Activated CD8-positive, alpha-beta memory T cell treated with anti-CD3 and anti-CD28 coated beads for 1 hour (primary cell): ENCODE results near the gene ASB6.

Experiments used
- DNase-seq, 2 donors: peaks; one replicate each; pipeline ENCODE4 v3.0.0-alpha.2; 2020; ENCODE audit warnings: low read depth in 1 of 2; ENCODE audit errors: extremely low read depth in 1 of 2

Gene ASB6, protein sequence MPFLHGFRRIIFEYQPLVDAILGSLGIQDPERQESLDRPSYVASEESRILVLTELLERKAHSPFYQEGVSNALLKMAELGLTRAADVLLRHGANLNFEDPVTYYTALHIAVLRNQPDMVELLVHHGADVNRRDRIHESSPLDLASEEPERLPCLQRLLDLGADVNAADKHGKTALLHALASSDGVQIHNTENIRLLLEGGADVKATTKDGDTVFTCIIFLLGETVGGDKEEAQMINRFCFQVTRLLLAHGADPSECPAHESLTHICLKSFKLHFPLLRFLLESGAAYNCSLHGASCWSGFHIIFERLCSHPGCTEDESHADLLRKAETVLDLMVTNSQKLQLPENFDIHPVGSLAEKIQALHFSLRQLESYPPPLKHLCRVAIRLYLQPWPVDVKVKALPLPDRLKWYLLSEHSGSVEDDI

DNA sequence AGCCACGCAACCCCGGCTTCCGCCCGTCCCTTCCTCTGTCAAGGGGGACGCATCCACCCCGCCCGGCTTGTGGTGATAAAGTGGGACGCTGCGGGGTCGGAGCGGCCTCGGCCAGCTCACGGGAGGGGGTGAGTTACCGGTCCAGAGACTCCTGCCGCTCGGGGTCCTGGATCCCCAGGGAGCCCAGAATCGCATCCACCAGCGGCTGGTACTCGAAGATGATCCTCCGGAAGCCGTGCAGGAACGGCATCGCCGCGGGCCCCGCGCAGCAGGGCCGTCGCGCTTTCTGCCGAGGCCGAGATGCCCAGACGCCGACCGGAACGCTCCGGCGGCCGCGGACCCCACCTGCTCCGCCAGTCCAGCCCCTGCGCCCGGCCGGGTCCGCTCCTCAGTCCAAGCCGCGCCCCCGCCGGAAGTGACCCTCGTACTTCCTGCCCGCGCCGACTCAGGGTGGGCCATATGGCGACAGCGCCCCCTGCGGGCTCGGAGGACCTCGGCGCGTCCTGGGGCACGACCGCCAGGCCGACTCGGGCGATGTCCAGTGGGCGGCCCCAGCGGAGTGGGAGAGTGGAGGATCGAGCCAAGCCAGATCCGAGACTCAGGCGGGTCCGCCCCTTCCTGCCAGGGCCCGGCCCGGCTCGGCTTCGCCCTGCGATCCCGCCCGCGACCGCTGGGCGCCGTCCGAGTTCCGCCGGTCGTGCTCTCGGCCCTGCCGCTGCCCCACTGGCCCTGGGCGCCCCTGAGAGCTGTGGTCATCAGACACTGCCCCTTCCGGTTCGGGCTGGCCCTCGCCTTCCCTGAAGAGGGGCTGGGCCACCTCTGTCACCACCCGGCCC, at the start of gene ASB6:
TSS of gene ASB6 (minus strand) at position 402 of the 836 bp plus-strand sequence. CDS start at position 250, 152 bp downstream.
- DNase-seq, result peak; percentile 68 to 93

DNA sequence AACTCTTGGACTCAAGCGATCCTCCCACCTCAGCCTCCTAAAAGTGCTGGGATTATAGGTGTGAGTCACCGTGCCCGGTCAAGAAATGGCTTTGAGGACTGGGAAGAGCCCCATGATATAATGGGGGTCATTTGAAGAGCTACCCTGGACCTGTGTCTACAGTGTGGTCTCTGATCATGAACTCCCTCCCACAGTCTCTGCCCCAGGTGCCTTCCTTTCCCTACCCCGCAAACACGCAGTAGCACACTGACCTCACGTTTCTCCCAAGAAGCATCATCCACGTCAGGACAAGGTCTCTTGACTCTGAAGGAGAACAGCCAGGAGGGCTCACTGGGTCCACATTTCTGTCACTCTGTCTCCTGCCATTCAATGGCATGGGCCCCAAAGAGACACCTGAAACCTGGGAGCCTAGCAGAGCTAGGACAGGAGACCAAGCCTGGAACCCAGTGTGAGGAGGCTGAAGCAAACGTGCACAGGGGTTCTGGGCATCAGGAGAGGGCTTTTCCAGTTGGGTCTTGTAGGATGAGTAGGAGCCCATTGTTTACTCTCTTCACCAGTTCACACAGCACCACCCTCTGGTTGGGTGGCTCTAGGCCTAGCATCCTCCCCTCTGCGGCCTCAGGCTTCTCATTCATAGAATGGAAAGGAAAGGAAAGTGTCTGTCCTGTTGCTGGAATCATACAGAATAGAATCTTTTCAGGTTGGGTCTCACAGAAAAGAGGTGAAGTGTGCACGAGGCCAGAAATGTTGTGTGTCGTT, 46.5 kb upstream of the ASB6 start:
- DNase-seq, result no peak

DNA sequence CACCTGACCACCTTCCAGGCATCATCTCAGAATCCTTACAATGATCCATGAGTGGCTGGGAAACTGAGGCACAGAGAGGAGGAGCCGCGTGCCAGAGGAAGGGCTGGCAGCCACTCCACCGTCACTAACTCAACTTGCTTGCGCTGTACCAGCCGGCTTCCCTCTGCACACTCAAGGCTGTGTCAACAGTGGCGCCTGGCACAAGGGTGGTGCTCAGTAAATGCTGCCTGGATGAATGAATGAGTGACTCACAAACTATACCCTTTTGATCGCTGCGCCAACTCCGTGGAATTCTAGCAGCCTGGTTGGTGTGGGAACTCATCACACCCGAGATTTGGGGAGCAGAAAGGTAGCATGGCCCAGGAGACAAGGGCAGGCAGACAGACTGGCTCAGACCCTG, 45.4 kb upstream of the ASB6 start:
- no peak for DNase-seq

DNA sequence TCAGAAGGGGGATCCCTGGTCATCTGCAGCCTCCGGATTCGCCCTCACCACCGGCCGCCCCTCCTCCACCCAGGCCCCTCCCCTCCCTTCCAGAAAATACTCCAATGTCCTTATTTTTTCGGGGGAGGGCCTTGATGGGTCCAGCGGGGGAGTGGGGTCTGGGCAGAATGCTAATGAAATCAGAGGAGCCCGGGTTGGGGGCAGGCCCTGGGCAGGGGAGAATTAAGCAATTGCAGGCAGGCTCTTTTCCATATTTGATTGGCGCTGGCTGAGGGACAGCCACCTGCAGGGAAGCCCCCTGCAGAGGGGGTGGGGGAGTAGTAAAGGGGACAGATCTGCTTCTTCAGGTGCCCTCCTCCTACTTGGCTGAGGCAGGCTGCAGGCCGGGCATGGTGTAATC, 44.8 kb upstream of the ASB6 start:
- DNase-seq, result no peak

DNA sequence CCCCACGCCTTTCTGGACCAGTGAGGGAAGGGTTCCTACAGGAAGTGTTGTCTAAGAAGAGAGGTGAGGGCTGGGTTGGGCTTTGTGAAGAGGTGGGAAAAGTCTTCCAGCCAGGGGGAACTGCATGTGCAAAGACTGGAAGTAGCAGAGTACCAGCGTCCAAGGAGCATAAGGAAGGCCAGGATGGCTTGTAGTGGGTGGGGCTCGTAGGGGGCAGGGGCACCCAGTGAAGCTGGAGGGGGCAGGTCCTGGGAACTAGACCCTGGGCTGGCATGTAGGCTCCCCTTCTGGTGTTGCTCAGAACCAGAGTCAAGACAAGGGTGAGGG, 43.9 kb upstream of the ASB6 start:
- no peak for DNase-seq

DNA sequence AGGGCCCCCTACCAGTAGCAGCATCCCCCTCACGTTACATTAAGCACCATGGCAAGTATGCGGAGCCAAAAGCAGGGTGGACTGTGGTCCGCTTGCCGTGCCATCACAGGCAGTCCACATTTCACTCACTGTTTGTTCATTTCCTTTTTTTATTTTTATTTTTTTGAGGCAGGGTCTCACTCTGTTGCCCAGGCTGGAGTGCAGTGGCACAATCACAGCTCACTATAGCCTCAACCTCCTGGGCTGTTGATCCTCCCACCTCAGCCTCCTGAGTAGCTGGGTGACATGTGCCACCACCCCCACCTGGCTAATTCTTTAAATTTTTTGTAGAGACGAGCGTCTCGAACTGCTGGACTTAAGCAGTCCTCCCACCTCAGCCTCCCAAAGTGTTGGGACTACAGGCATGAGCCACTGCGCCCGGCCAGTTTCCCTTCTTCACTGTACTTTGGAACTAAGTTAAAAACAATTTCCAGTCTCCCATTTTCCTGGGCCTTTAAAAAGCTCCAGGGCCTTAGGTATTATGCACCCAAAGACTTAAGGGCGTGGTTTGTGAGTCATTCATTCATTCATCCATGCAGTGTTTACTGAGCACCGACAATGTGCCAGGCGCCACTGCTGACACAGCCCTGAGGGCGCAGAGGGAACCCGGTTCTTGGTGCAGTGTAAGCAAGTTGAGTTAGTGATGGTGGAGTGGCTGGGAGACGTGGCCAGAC, 43.4 kb upstream of the ASB6 start:
- DNase-seq, result no peak

DNA sequence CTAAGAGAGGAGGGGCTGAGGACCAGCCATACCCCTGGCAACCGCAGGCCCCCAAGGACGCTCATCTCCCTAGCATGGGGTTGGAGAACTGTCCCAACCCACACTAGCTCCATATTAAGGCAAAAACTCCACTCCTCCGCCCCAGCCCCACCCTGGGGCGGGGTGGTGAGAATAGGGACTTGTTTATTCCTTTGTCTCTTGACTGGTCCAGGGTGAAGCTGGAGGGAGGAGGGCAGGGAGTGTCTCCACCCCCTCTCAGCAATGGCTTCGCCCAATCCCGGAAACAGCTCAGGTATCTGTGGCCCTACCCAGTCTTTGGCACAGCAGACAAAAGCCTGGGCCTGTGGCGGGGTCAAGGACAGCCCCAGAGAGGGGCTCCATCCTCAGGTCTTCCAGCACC, 40.4 kb upstream of the ASB6 start:
- DNase-seq, result no peak

DNA sequence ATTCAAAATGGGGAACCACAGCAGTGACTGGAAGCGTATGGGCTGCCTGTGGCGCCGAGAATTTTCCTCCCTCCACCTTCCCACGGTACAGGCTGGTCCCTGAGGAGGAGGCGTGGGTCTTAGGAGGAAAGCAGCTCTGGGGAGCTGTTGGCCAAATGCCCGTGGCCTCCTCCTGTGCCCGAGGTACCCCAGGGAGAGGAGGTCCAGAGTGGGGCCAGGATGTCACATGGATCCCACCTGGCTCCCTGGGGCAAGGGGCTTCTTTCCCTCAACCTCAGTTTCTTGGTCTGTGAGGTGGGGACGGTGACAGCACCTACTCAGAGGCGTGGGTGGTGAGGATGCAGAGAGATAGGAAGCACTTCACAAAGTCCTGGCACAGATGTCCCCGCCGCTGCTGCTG, 40.0 kb upstream of the ASB6 start:
- DNase-seq, result no peak

DNA sequence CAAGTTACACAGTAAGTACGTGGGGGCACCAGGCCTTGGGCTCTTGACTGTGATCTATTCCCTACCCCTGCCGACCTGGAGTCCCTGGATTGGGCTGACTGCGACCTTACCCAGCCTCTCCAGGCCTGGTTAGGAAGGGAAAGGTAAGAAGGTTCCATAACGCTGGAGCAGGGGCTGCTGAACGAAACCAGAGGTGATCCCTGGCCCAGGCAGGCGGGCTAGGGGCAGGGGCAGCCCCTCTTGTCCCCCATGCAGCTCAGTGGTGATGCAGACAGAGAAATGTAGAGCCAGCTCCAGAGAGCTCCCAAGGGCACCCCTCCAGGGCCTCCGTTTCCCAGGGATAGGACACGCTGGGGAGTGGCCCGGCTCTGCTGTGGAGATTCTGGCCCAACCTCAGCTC, 37.6 kb upstream of the ASB6 start:
- DNase-seq, result no peak

DNA sequence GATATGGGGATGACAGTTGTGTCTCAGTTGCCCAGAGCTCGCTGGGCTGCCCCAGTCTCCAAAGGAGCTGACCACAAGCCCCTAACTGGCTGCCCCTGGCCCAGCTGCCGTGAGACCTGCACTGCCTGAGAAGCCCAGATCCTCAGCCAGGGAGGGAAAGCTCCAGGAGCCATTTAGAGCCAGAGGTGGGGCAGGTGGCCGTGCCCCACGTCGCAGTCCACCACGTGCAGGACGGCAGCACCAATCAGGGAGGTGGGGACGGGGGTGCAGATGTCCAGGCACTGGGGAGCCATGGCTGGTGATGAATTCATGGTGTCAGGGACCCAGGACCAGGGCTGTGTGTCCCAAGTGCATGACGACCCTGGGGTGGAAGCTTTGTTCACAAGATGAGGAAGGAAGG, 36.9 kb upstream of the ASB6 start:
- no peak for DNase-seq

DNA sequence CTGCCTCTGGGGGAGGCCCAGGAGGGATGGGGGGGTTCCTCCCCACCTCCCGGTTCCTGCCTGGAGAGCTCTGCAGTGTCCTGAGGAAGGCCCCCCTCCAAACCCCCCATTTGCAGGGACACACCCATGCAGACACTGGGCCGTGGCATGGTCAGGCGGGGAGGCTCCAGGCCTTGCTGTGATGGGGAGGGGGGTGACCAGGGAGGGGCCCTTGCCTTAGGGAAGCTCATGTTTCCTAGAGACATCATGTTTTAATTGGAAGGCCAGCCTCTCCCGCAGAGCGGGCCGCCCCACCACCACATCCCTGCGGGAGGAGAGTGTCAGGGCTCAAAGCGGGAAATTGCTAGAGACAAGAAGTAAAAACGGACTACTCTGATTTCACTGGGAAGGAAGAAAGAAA, 35.5 kb upstream of the ASB6 start:
- DNase-seq, result no peak

DNA sequence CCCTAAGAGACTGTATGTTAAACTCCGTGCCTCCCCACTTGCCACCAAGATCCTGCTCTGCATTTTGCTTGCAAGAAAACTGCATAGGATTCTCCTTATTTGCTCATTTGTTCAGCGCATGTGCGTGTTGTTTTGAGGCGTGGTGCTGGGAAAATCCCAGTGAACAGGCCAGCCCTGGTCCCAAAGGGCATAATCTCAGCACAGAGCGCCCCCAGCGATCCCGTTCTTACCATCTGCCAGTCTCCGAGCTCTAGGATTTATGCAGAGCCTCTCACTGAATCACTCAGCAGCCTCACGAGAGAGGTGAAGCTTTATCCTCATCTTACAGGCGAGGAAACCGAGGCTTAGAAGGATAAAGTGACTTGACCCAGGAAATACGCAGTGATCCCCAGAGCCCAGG, 35.0 kb upstream of the ASB6 start:
- no peak for DNase-seq

DNA sequence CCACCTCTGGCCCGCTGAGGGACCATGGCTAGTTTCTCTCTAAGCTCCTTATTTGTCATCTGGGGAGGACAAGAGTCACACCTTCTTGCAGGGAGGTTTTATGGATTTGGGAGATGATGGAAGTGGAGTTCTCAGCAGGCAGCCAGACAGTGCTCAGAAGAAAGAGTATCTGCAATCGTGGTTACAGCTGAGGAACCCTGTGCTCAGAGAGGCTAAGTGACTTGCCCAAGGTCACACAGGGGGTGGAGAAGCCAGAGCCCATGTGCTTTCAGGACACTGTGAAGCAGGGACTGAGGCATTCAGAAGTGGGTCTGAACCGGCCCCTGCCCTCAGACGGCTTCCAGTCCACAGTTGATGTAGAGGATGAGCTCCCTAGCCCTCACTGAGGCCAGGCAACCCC, 34.3 kb upstream of the ASB6 start:
- DNase-seq, result no peak

DNA sequence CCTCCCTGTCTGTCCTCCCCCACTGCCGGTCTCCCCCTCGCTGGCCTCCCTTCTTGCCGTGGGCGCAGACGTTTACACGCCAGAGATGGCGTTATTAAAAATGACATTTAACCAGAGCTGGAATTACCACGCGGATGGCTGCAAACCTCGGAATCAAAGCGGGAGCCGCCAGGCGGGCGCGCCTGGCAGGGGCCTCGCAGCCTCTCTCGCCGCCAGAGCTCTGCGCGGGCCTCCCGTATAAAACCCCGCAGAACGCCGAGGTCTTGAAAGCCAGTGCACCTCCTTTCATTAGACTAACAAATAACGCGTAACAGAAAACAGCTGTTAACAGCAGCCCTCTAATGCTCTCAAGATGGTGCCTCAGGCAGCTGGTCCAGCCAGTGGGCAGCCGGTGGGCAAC, 33.7 kb upstream of the ASB6 start:
- no peak for DNase-seq

DNA sequence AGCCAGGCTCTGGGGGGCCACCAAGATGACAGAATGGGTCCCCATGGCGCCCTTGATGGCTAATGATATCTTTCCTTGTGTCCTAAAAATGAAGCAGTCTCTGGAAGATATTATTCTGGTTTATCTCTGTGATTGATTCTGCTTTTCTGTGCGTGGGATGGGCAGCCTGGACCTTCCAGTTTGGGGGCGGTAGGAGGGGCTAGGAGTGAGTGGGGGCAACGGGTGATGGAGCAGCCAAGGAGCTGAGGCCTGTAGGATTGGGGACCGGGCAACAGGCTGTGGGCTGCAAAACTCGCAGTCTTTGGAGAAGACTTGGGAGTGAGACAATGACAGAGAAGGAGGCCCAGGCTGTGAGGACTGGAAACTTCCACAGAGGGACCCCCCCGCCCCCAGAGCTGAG, 32.3 kb upstream of the ASB6 start:
- no peak for DNase-seq

DNA sequence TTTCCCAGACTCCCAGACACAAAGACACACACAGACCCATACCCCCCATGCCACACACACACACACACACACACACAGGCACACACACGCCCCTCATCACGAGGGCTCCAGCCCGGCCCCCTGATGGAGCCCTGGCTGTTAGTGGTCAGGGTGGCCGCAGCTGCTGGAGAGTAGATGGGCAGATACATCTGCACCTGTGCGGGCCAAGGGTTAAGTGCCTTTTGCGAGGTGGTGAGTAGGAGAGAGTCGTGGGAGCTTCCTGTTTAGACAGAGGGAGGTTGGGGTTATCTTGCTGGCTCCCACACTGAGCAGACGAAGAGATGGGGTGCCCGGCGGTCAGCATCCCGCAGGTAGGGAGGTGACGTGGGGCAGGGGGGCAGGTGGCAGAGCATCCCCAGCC, 31.7 kb upstream of the ASB6 start:
- no peak for DNase-seq

DNA sequence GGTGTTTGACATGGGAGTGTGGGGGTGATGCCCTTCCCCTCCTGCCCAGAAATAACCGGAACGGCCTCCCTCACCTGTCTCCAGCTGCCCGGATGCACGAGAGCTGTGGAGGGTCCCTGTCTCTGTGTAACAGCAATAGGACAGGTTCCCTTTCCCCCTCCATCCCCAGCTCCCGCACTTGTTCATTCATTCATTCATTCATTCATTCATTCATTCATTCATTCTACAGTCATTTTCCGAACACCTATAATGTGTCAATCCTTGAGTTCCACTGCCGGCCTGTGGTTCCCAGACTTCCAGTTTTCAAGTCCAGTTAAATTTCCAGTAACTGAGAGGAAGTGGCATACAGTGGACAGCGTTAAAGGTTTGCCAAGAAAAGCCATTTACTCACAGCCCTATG, 30.8 kb upstream of the ASB6 start:
- no peak for DNase-seq

DNA sequence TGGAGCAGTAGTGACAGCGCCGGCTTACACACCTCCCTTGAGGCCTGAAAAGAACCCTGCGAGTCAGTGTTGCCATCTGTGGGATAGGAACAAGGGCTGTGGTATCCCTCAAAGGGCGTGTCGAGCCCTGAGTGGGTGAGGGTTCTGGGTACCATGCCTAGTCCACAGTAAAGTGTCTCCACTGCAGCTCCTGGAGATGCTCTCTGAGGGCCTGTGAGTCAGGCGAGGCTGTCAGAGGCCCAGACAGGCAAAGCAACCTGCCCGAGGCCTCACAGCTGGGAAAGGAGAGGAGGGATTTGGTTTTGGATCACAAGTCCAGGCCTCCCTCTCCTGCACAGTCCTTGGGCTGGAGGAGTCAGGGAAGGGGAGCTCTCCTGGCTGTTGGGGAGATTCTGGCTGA, 29.6 kb upstream of the ASB6 start:
- DNase-seq, result no peak

DNA sequence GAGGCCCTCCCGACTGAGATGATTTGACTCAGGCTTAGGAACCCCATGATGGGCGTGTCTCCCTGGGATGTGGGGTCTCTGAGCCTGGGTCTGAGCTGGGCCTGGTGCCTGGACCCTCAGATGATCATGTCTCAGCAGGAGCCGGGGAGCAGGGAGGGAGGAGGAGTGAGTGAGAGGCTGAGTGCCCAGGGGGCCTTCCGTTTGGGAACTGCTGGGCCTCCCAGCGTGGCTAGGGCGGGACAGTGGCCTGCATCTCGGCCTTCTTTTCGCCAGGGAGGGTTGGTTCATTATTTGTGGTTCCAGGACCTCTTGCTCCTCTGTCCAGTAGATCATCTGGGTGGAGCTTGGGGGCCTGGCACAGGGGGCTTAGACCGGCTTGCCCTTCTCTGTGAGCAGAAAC, 29.1 kb upstream of the ASB6 start:
- no peak for DNase-seq

DNA sequence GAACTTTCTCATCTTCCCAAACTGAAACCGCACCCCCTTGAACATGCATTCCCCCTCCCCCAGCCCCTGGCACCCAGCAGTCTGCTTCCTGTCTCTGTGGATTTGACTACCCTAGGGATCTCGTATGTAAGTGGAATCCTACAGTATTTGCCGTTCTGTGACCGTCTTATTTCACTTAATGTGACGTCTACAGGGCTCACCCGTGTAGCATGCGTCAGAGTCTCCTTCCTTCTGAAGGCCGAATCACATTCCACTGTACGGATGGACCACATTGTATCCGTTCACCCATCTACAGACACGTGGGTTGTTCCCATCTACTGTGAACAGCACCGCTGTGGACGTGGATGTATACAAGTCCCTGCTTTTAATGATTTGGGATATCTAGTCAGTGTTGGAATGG, 28.0 kb upstream of the ASB6 start:
- no peak for DNase-seq

DNA sequence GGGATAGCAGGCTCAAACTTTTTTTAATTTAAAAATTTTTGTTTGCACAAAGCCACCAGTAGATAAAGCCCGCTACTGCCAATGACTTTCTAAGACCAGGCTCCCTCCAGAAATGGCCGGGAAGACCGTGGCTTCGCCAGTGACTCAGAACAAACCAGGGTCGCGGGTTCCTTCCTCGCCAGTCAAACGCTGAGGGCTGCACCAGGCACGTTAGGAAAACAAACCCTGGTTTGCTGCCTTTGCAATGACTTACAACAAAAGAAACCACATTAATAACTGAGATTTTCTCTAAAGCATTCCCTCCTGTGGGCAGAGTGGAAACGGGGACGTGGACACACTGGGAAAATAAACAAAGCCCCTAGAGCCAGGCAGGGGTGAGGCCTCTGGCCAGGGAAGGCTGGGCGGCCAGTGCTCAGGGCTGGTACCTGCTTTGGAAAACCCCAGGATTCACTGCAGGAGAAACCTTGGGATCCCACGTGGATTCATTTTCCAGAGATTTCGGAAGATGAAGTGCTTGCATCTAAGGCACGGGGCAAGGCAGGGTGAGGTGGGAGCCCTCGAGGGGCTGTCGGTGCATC, 27.3 kb upstream of the ASB6 start:
- no peak for DNase-seq
